Prostate gland (tissue), 2 donors: ENCODE measurements around the gene PALM.

Experiments used
- POLR2A ChIP-seq: fragments of 450-650 bp; IDR thresholded peaks from one replicate; pipeline ENCODE4 v1.6.1; 2016; ENCODE audit warnings: antibody characterized with exemption, mild to moderate bottlenecking
- POLR2AphosphoS5 ChIP-seq: sonication (generic); formaldehyde crosslinking; IDR thresholded peaks from one replicate; pipeline ENCODE4 v1.6.1; 2017; ENCODE audit warnings: antibody characterized with exemption
- TF ChIP-seq, protein P1 (sequence below), 4 experiments: fragments of 200-600 bp in 2 of 4; fragments of 450-650 bp in 2 of 4; sonication (generic) in 2 of 4; IDR thresholded peaks; 1 replicate in 3 of 4; 2 replicates in 1 of 4; pipeline ENCODE4 v1.5.1; 2016 to 2019; ENCODE audit warnings: antibody characterized with exemption in 4 of 4, mild to moderate bottlenecking in 2 of 4, moderate library complexity in 2 of 4

DNA sequence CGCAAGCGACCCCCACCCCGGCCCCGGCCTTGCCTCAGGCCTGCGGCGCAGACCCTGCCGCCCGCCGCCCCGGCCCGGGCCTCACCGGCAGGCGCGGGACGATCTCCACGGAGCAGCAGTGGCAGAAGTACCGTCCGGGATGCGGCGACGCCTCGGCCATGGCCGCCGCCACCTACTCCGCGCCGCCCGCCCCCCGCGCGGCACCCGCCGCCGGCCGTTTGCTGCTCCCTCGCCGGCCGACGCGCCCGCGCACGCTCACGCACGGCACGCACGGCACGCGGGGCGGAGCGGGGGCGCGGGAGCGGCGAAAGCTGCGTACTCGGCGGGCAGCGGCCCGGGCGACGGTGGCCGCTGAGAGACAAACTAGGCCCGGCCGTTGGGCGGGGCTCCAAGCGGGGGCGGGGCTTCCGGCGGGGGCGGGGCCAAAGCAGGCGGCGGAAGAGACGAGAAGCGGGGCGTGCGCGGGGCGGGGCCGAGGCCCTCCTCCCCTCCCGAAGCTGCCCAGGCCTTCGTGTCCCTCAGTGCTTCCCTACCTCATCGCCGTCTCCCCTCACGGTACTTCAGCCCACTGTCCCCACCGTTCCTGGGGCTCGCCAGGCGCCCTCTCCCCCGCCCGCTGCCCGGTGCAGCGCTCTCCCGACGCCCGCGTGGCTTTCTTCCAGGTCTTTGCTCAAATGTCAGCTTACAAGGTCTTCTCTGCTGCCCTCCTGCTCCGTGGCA lies 45.6 kb upstream of the PALM start, which contains the start of gene RNF126:
- TF ChIP-seq POLR2AphosphoS5 (peak; percentile 57), POLR2A (peak; percentile 48)
- TF ChIP-seq, protein P1, sequence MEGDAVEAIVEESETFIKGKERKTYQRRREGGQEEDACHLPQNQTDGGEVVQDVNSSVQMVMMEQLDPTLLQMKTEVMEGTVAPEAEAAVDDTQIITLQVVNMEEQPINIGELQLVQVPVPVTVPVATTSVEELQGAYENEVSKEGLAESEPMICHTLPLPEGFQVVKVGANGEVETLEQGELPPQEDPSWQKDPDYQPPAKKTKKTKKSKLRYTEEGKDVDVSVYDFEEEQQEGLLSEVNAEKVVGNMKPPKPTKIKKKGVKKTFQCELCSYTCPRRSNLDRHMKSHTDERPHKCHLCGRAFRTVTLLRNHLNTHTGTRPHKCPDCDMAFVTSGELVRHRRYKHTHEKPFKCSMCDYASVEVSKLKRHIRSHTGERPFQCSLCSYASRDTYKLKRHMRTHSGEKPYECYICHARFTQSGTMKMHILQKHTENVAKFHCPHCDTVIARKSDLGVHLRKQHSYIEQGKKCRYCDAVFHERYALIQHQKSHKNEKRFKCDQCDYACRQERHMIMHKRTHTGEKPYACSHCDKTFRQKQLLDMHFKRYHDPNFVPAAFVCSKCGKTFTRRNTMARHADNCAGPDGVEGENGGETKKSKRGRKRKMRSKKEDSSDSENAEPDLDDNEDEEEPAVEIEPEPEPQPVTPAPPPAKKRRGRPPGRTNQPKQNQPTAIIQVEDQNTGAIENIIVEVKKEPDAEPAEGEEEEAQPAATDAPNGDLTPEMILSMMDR (IDR thresholded peaks at IDR 0.05) = no peak
